ENCODE data around the gene HOXC13. TPM values are rescaled to one million over a fixed set of nuclear protein-coding genes. Genes with fewer than 3 reads are reported as not detected.

The HOXC13 gene
- total RNA-seq, 1 donor from 2014 or later = not detected

- TF ChIP-seq CTCF (IDR thresholded peaks at IDR 0.05; ENCODE audit: insufficient read depth, low read length, severe bottlenecking) = no peak
- FAIRE-seq (no peak), DNase-seq (ENCODE audit: low read depth) (no peak)
Measured at GRCh38 chr12:53956251-53956887, 17.7 kb downstream of the HOXC13 start.

GRCh38 chr12:53956914-53957536 lies 18.4 kb downstream of the HOXC13 start:
- H3K4me3 ChIP-seq (ENCODE audit: low read depth, low read length) = no peak overlapping the region
- FAIRE-seq (no peak), DNase-seq (ENCODE audit: low read depth) (no peak)
- H3K27me3 ChIP-seq (ENCODE audit: control insufficient read depth, insufficient read depth, low read length) = peaks cover 81% of the 10 kb centered on the region
- no peak for TF ChIP-seq CTCF (IDR thresholded peaks at IDR 0.05; ENCODE audit: insufficient read depth, low read length, severe bottlenecking)
- H3K36me3 ChIP-seq (ENCODE audit: control insufficient read depth, insufficient read depth, low read length) = no peaks in the 10 kb centered on the region

More at GRCh38 chr12:53956251-53956887, 17.7 kb downstream of the HOXC13 start:
- Histone ChIP-seq H3K4me3 (ENCODE audit: low read depth, low read length) (no peak overlapping the region), H3K36me3 (ENCODE audit: control insufficient read depth, insufficient read depth, low read length) (no peaks in the 10 kb centered on the region), H3K27me3 (ENCODE audit: control insufficient read depth, insufficient read depth, low read length) (peaks cover 82% of the 10 kb centered on the region)

- DNase-seq (ENCODE audit: low read depth) = no peak
- peaks cover 77% of the 10 kb centered on the region for H3K27me3 ChIP-seq (ENCODE audit: control insufficient read depth, insufficient read depth, low read length)
- no peak for FAIRE-seq
- H3K36me3 ChIP-seq (ENCODE audit: control insufficient read depth, insufficient read depth, low read length) = no peaks in the 10 kb centered on the region
- no peak for TF ChIP-seq CTCF (IDR thresholded peaks at IDR 0.05; ENCODE audit: insufficient read depth, low read length, severe bottlenecking)
- no peak overlapping the region for H3K4me3 ChIP-seq (ENCODE audit: low read depth, low read length)
Measured at GRCh38 chr12:53958128-53958527, 19.5 kb downstream of the HOXC13 start.

- no peak for FAIRE-seq
- TF ChIP-seq CTCF (IDR thresholded peaks at IDR 0.05; ENCODE audit: insufficient read depth, low read length, severe bottlenecking) = no peak
- H3K27me3 ChIP-seq (ENCODE audit: control insufficient read depth, insufficient read depth, low read length) = peaks cover 77% of the 10 kb centered on the region
- DNase-seq (ENCODE audit: low read depth) = no peak
- no peaks in the 10 kb centered on the region for H3K36me3 ChIP-seq (ENCODE audit: control insufficient read depth, insufficient read depth, low read length)
- H3K4me3 ChIP-seq (ENCODE audit: low read depth, low read length) = no peak overlapping the region
Measured at GRCh38 chr12:53959314-53959713, 20.7 kb downstream of the HOXC13 start.

- TF ChIP-seq CTCF (IDR thresholded peaks at IDR 0.05; ENCODE audit: insufficient read depth, low read length, severe bottlenecking) = no peak
- no peak for FAIRE-seq
- no peaks in the 10 kb centered on the region for H3K36me3 ChIP-seq (ENCODE audit: control insufficient read depth, insufficient read depth, low read length)
- H3K4me3 ChIP-seq (ENCODE audit: low read depth, low read length) = no peak overlapping the region
- no peak for DNase-seq (ENCODE audit: low read depth)
- peaks cover 79% of the 10 kb centered on the region for H3K27me3 ChIP-seq (ENCODE audit: control insufficient read depth, insufficient read depth, low read length)
Measured at GRCh38 chr12:53960187-53961024, 21.8 kb downstream of the HOXC13 start.

Data from bronchial epithelial cell (primary cell).